OCI-LY1 (cell line): ENCODE data around the gene FABP6.

Source experiments
- H2AFZ ChIP-seq: fragments of 200-600 bp; sonication (generic), shearing (Covaris generic); 2 replicates; pipeline ENCODE4 v1.6.0; 2014; ENCODE audit warnings: antibody characterized with exemption, mild to moderate bottlenecking, low read length
- H3F3A ChIP-seq: fragments of 200-600 bp; sonication (generic), shearing (Covaris generic); 2 replicates; pipeline ENCODE4 v1.6.0; 2014; ENCODE audit warnings: mild to moderate bottlenecking, antibody characterized with exemption, low read length, moderate library complexity; ENCODE audit not compliant: insufficient read depth
- H3K27ac ChIP-seq: fragments of 200-600 bp; sonication (generic); 2 replicates; pipeline ENCODE4 v1.5.1; 2014; ENCODE audit warnings: low read length, mixed run types, mild to moderate bottlenecking, low read depth; ENCODE audit not compliant: poor library complexity, severe bottlenecking
- H3K27me3 ChIP-seq: fragments of 200-600 bp; sonication (generic); 2 replicates; pipeline ENCODE4 v1.6.0; 2014; ENCODE audit warnings: antibody characterized with exemption, mild to moderate bottlenecking, low read length, moderate library complexity; ENCODE audit not compliant: insufficient read depth
- H3K36me3 ChIP-seq: fragments of 200-600 bp; sonication (generic); 2 replicates; pipeline ENCODE4 v1.6.1; 2014; ENCODE audit warnings: mild to moderate bottlenecking, antibody characterized with exemption, low read length, moderate library complexity, mixed read lengths; ENCODE audit not compliant: insufficient read depth
- H3K4me1 ChIP-seq: fragments of 200-600 bp; sonication (generic); 2 replicates; pipeline ENCODE4 v1.5.1; 2014; ENCODE audit warnings: mild to moderate bottlenecking, low read length, moderate library complexity; ENCODE audit not compliant: insufficient read depth, severe bottlenecking
- H3K4me2 ChIP-seq: fragments of 200-600 bp; sonication (generic), shearing (Covaris generic); 2 replicates; pipeline ENCODE4 v1.6.1; 2014; ENCODE audit warnings: low read length
- H3K4me3 ChIP-seq: fragments of 200-600 bp; sonication (generic); 2 replicates; pipeline ENCODE4 v1.5.1; 2014; ENCODE audit warnings: low read length, low read depth, mild to moderate bottlenecking, mixed read lengths; ENCODE audit not compliant: poor library complexity, severe bottlenecking
- H3K79me2 ChIP-seq: fragments of 200-600 bp; shearing (Covaris generic); 2 replicates; pipeline ENCODE4 v1.6.1; 2016; ENCODE audit warnings: mixed run types, low read length, mixed read lengths; ENCODE audit not compliant: insufficient read depth
- H3K9ac ChIP-seq: fragments of 200-600 bp; sonication (generic), shearing (Covaris generic); 2 replicates; pipeline ENCODE4 v1.6.1; 2014; ENCODE audit warnings: mild to moderate bottlenecking, low read length, mixed read lengths
- H3K9me2 ChIP-seq: fragments of 200-600 bp; sonication (generic), shearing (Covaris generic); 2 replicates; pipeline ENCODE4 v1.6.1; 2014; ENCODE audit warnings: low read depth, mild to moderate bottlenecking, low read length, mixed read lengths
- H3K9me3 ChIP-seq: fragments of 200-600 bp; shearing (Covaris generic); 2 replicates; pipeline ENCODE4 v1.6.1; 2014; ENCODE audit warnings: low read length, mixed read lengths
- H4K20me1 ChIP-seq: fragments of 200-600 bp; sonication (generic), shearing (Covaris generic); 2 replicates; pipeline ENCODE4 v1.6.0; 2016; ENCODE audit warnings: mild to moderate bottlenecking, low read length; ENCODE audit not compliant: insufficient read depth
- CTCF ChIP-seq: fragments of 200-600 bp; sonication (generic), shearing (Covaris generic); IDR thresholded peaks from 2 replicates; pipeline ENCODE4 v1.5.1; 2017; ENCODE audit warnings: mild to moderate bottlenecking, antibody characterized with exemption, low read length, moderate library complexity, mixed read lengths
- EZH2 ChIP-seq: fragments of 200-600 bp; sonication (generic), shearing (Covaris generic); IDR thresholded peaks from 2 replicates; pipeline ENCODE4 v1.8.0; 2017; ENCODE audit warnings: borderline replicate concordance, mixed run types, mild to moderate bottlenecking, antibody characterized with exemption, low read length, moderate library complexity, mixed read lengths

Gene FABP6

GRCh38 chr5:160280384-160281095 is 51.2 kb downstream of the FABP6 start:
- TF ChIP-seq EZH2 (no peak), CTCF (no peak)
- no peaks in the 10 kb centered on the region for H3K4me1 ChIP-seq
- H3K27ac ChIP-seq = no peak overlapping the region
- H3K4me3 ChIP-seq = no peak overlapping the region
- H3K9me2 ChIP-seq = no peaks in the 10 kb centered on the region
- no peak overlapping the region for H3K9ac ChIP-seq
- H3F3A ChIP-seq = no peaks in the 10 kb centered on the region
- H3K9me3 ChIP-seq = no peaks in the 10 kb centered on the region
- H3K27me3 ChIP-seq = no peaks in the 10 kb centered on the region
- no peak overlapping the region for H2AFZ ChIP-seq
- H4K20me1 ChIP-seq = no peaks in the 10 kb centered on the region
- no peak overlapping the region for H3K4me2 ChIP-seq
- no peaks in the 10 kb centered on the region for H3K36me3 ChIP-seq
- no peaks in the 10 kb centered on the region for H3K79me2 ChIP-seq

DNA sequence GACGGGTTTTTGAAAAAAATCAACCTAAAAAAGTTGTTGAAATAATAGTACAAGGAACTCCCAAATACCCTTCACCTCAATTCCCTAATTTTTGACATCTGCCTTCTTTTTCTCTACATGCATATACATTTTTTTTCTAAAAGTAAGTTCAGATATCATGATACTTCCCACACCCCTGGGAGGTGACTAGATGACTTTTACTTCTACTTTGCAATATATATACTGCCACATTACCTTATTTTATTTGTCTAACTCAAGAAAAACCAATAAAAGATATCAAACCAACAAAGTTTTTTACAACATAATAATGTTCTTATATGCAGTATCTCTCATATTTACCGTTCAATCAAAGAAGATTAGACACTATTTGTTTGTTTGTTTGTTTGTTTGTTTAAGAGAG is 52.0 kb downstream of the FABP6 start:
- no peaks in the 10 kb centered on the region for H3K27me3 ChIP-seq
- H2AFZ ChIP-seq = no peak overlapping the region
- H3K9ac ChIP-seq = no peak overlapping the region
- H3K4me3 ChIP-seq = no peak overlapping the region
- TF ChIP-seq CTCF = no peak
- no peak for TF ChIP-seq EZH2
- no peaks in the 10 kb centered on the region for H3K9me2 ChIP-seq
- H3F3A ChIP-seq = no peaks in the 10 kb centered on the region
- no peak overlapping the region for H3K4me2 ChIP-seq
- H3K36me3 ChIP-seq = no peaks in the 10 kb centered on the region
- H3K27ac ChIP-seq = no peak overlapping the region
- H3K9me3 ChIP-seq = no peaks in the 10 kb centered on the region
- no peaks in the 10 kb centered on the region for H3K4me1 ChIP-seq
- H4K20me1 ChIP-seq = no peaks in the 10 kb centered on the region
- H3K79me2 ChIP-seq = no peaks in the 10 kb centered on the region

DNA sequence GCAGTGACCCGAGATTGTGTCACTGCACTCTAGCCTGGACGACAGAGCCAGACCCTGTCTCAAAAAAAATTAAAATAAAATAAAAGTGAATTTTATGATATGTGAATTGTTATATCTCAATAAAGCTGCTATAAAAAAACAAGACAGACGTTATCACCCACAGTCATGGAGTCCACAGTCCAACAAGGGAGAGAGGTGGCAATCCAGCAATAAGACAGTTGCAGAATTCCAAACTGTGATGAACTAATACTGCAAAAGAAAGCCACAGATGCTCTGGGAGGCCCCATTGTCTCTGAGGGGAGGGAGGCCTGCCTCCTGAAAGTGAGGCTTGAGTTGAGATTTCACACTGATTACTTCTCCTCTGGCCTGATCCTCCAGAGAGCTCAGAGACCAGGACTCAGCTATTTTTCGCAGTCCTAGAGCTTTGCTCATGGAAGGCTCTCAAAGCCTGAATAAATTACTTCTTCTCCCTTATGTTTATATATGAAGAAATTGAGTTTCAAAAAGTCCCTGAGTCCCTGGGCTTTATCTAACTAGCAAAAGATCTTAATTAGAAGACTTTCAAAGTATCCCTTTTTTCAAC is 55.1 kb downstream of the FABP6 start:
- H3K4me3 ChIP-seq = no peak overlapping the region
- H3K27ac ChIP-seq = no peak overlapping the region
- H4K20me1 ChIP-seq = no peaks in the 10 kb centered on the region
- H3K79me2 ChIP-seq = no peaks in the 10 kb centered on the region
- H3K9me3 ChIP-seq = no peaks in the 10 kb centered on the region
- no peaks in the 10 kb centered on the region for H3K9me2 ChIP-seq
- no peaks in the 10 kb centered on the region for H3K4me1 ChIP-seq
- no peaks in the 10 kb centered on the region for H3K36me3 ChIP-seq
- H3F3A ChIP-seq = no peaks in the 10 kb centered on the region
- peaks cover 4% of the 10 kb centered on the region; the same call in 1 of the 2 replicates for H3K27me3 ChIP-seq
- H2AFZ ChIP-seq = no peak overlapping the region
- TF ChIP-seq CTCF = no peak
- no peak for TF ChIP-seq EZH2
- H3K4me2 ChIP-seq = no peak overlapping the region
- H3K9ac ChIP-seq = no peak overlapping the region
